ENCODE results near the gene FAM228A.
"Not testable (repeated sequence)": the region's sequence is repeated elsewhere in the genome, so short reads cannot be mapped to it uniquely, and the experiment has no call there.

The FAM228A gene

DNA sequence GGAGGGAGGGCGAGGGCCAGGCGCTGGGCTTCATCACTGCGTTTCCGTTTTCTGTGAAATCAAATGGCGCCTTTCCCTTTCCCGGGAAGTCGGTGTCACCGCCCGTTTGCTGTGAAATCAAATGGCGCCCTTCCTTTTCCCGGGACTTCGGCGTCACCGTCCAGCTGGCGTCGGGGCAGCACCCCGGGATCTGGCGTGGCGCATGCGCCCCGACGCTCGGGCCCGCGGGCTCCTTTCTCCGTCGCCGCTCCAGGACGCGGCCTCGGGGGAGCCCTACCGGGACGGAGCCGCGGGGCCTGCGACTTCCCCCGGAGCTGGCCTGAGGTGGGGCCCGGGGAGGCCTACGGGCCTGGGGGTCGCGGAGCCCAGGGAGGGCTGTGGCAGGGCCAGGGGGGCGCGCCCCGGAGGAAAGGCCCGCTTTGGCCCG lies at the start of gene FAM228A:
TSS of gene FAM228A (plus strand) at position 203 of the 427 bp plus-strand sequence. CDS start 428 bp downstream, outside the sequence.
- no peak for DNase-seq (ENCODE audit: low spot score)

GRCh38 chr2:24125956-24126355 lies 48.9 kb upstream of the FAM228A start:
- no peak for DNase-seq (ENCODE audit: low spot score)

DNA sequence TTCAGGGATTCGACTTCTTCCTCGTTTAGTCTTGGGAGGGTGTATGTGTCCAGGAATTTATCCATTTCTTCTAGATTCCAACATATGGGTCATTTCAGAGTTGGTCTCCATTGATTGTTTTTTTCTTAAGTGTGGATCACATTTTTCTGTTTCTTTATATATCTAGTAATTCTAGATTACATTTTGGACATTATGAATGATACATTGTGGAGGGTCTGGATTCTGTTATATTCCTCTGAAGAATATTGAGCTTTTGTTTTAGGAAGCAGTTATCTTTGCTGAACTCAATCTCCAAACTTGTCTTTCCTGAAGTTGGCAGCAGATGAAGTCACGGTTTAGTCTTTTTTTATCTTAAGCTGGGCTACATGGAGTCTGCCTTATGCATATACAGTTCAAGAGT lies 42.3 kb upstream of the FAM228A start:
- no peak for DNase-seq (ENCODE audit: low spot score)

GRCh38 chr2:24140305-24140704 lies 34.5 kb upstream of the FAM228A start:
- not testable (repeated sequence) for DNase-seq (ENCODE audit: low spot score)

GRCh38 chr2:24147364-24147763 lies 27.5 kb upstream of the FAM228A start:
- DNase-seq (ENCODE audit: low spot score) = no peak

- DNase-seq (ENCODE audit: low spot score) = no peak
Observed at GRCh38 chr2:24152413-24153197, 22.2 kb upstream of the FAM228A start.

DNA sequence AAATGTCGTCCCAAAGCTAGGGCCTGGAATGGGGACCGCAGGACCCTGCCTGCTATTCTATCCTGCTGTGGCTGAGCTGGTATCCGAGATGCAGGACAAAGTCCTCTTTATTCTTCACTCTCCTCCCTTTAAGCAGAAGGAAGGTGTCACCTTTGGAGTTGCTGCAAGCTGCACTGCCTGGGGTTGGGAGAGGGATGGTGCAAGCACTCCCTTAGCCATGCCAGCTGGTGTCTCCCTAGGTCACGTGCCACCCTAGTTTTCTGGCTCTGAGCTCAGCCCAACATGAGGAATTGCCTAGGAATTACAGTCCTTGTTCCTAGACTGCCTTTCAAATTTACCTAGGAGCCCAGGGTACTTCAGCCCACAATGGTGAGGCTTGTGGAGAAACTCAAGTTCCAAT lies 21.4 kb upstream of the FAM228A start:
- DNase-seq (ENCODE audit: low spot score) = no peak

DNA sequence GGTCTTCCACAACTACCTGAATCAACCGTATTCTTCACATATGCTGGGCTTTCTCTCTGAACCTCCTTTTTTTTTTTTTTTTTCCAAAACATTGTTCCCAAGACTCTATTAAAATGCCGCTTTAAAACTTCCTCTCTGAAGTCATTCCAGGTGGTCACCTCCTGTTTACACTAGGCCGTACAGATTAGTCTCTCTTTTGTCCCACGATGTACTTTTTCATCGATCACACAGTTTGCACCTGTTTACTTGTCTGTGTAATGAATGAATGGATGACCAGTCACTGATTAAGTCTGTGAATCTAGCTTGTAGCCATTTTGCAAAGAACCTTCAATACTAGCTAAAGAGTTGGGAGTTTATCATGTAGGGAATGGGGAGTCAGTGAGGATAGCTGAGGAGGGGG lies 16.7 kb upstream of the FAM228A start:
- no peak for DNase-seq (ENCODE audit: low spot score)

- DNase-seq (ENCODE audit: low spot score) = no peak
Observed at GRCh38 chr2:24159708-24160107, 15.1 kb upstream of the FAM228A start.

DNA sequence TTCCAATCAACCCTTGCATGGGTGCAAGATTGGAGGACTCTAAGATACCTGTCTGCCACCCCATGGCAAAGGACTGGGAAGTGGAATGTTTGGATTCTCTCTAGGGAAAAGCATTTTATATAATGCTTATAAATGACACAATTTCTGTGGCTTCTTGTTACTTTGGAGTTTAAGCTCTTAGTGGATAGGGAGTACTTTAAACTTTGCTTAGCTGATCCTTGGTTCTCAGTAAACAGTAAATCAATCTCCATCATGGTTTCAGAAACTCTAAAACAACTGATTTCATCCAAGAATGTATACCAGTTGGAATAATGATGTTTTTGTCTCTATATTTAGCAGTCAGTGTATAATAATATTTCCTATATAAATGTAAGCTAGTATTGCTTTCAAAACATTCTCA lies 14.1 kb upstream of the FAM228A start:
- DNase-seq (ENCODE audit: low spot score) = no peak

DNA sequence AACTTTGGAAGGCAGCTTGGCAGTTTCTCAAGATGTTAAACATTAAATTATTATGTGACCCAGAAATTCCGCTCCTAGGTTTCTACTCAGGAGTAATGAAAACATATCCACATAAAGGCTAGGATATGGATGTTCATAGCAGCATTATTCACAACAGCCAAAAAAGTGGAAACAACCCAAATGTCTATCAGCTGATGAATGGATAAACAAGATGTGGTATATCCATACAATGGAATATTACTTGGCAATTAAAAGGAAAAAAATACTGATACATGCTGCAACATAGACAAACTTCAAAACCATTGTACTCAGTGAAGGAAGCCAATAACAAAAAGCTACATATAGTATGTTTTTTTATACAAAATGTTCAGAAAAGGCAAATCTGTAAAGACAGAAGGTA lies 12.4 kb upstream of the FAM228A start:
- no peak for DNase-seq (ENCODE audit: low spot score)

DNA sequence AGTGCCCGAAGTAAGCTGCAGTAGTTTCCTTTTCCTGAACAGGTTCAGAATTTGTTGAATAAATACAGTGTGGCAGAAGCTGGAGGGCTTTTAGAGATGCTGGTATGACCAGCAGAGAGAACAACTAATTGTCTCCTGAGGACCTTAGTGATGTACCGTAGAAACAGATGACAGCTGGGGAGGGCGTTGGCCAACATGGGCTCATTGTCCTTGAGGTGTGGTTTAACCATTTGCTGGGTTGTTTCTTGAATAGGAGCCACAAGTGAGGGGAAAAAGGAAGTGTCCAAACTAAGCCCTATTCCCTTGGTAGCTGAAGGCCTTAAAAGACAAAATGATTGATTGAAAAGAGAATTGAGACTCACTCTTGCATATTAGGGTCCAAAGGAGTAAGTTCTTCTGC lies 11.7 kb upstream of the FAM228A start:
- no peak for DNase-seq (ENCODE audit: low spot score)

- DNase-seq (ENCODE audit: low spot score) = no peak
Observed at GRCh38 chr2:24163601-24164000, 11.3 kb upstream of the FAM228A start.

GRCh38 chr2:24164416-24164973 lies 10.4 kb upstream of the FAM228A start:
- no peak for DNase-seq (ENCODE audit: low spot score)

- DNase-seq (ENCODE audit: low spot score) = no peak
Observed at GRCh38 chr2:24169023-24169422, 5.8 kb upstream of the FAM228A start.

GRCh38 chr2:24175631-24176187 lies 856 bp downstream of the FAM228A start:
- no peak for DNase-seq (ENCODE audit: low spot score)

DNA sequence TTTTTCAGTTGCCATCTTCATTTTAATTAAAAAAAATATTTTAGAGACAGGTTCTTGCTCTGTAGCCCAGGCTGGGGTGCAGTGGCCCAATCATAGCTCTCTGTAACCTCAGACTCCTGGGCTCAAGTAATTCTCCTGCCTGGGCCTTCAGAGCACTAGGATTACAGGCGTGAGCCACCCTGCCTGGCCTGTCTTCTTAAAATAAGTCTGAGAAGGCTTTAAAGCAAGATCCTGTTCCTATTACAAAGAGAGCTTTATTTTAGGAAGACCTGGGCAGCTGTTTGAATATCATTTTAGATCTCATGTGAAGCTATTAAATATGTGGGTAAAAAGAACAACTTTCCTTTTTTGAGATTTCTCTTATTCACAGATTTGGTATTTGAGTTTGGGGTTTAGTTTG lies 1.5 kb downstream of the FAM228A start:
- DNase-seq (ENCODE audit: low spot score) = no peak

- no peak for DNase-seq (ENCODE audit: low spot score)
Observed at GRCh38 chr2:24179683-24180082, 4.8 kb downstream of the FAM228A start.

- DNase-seq (ENCODE audit: low spot score) = no peak
Observed at GRCh38 chr2:24181849-24182248, 7.0 kb downstream of the FAM228A start.

- DNase-seq (ENCODE audit: low spot score) = no peak
Observed at GRCh38 chr2:24182507-24182906, 7.7 kb downstream of the FAM228A start.

GRCh38 chr2:24183366-24184069 lies 8.7 kb downstream of the FAM228A start:
- no peak for DNase-seq (ENCODE audit: low spot score)

DNA sequence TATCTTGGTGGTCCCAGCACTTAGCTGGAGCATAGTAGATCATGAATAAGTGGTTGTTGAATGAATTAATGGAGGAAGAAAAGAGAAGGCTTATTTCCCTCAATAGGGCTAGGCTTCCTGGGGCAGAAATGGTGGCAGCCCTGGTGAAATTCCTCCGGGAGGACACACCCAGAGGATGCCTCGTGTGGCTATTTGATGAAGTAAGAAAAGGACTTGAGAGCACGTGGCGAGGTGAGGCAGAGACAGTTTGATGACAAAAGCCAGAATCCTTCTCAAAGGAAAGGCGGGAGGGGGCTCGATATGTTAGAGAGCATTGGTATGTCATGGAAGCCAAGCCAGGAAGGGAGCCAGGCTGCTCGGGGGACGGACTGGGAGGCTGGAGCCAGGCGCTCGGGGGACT lies 14.7 kb downstream of the FAM228A start:
- DNase-seq (ENCODE audit: low spot score) = no peak

GRCh38 chr2:24190503-24190902 lies 15.7 kb downstream of the FAM228A start:
- no peak for DNase-seq (ENCODE audit: low spot score)

Measured in kidney capillary endothelial cell (primary cell).